GM19468 (cell line): ENCODE results near the gene PIMREG.

ENCODE experiments used
- ATAC-seq: cut with Tn5 transposase; IDR thresholded peaks from one replicate; pipeline ENCODE4 v1.9.1; 2021; ENCODE audit warnings: mild to moderate bottlenecking, moderate library complexity, moderate number of reproducible peaks; ENCODE audit not compliant: unreplicated experiment; ENCODE audit errors: extremely low read depth

The PIMREG gene

GRCh38 chr17:6460531-6461161, 16.4 kb downstream of the PIMREG start:
- no peak for ATAC-seq

- no peak for ATAC-seq
These were observed 17.0 kb downstream of the PIMREG start for GRCh38 chr17:6461246-6461645.

GRCh38 chr17:6461792-6462524, 17.7 kb downstream of the PIMREG start:
- no peak for ATAC-seq

GRCh38 chr17:6462692-6463091, 18.4 kb downstream of the PIMREG start:
- no peak for ATAC-seq

GRCh38 chr17:6463616-6464445, 19.6 kb downstream of the PIMREG start:
- no peak for ATAC-seq

GRCh38 chr17:6464446-6465041, 20.3 kb downstream of the PIMREG start:
- ATAC-seq = no peak

GRCh38 chr17:6465206-6466003, 21.1 kb downstream of the PIMREG start:
- ATAC-seq = no peak

GRCh38 chr17:6467567-6467966, 23.3 kb downstream of the PIMREG start:
- no peak for ATAC-seq

- no peak for ATAC-seq
These were observed 24.0 kb downstream of the PIMREG start for GRCh38 chr17:6468051-6468790.

GRCh38 chr17:6470146-6470718, 26.0 kb downstream of the PIMREG start:
- no peak for ATAC-seq

GRCh38 chr17:6470751-6471521, 26.7 kb downstream of the PIMREG start:
- no peak for ATAC-seq

- no peak for ATAC-seq
These were observed 27.5 kb downstream of the PIMREG start for GRCh38 chr17:6471531-6472465.

- ATAC-seq = no peak
These were observed 28.3 kb downstream of the PIMREG start for GRCh38 chr17:6472517-6472916.

- ATAC-seq = no peak
These were observed 29.0 kb downstream of the PIMREG start for GRCh38 chr17:6473128-6473767.

- no peak for ATAC-seq
These were observed 30.1 kb downstream of the PIMREG start for GRCh38 chr17:6474376-6474775.

- no peak for ATAC-seq
These were observed 30.7 kb downstream of the PIMREG start for GRCh38 chr17:6474906-6475305.

- no peak for ATAC-seq
These were observed 31.2 kb downstream of the PIMREG start for GRCh38 chr17:6475411-6475810.
